GM12878 (cell line): ENCODE data around the gene PTEN. TPM values are rescaled to one million over a fixed set of nuclear protein-coding genes. Genes with fewer than 3 reads are reported as not detected.
"Not testable (repeated sequence)": the region's sequence is repeated elsewhere in the genome, so short reads cannot be mapped to it uniquely, and the experiment has no call there.

ENCODE experiments used
- ATAC-seq: fragments of 200-7000 bp; cut with Tn5 transposase; 3 replicates; pipeline ENCODE4 v1.9.1; 2020; ENCODE audit warnings: mild to moderate bottlenecking, moderate library complexity
- BruUV-seq: library from RNA; stranded (reverse); fragments of 400-500 nt; replicated peaks from 2 replicates; lab custom pipeline; 2021; lab: Mats Ljungman, UMichigan
- CTCF ChIA-PET: fragments of 300-600 bp; sonication (Branson Sonifier 250); formaldehyde crosslinking; extraction: SDS; loops from one replicate; lab custom pipeline; 2021; ENCODE audit warnings: inconsistent platforms; lab: Yijun Ruan, JAX
- POLR2A ChIA-PET: fragments of 350-600 bp; formaldehyde crosslinking; extraction: SDS; loops from one replicate; lab custom pipeline; 2021; ENCODE audit warnings: inconsistent platforms; lab: Charles Lee
- RAD21 ChIA-PET: fragments of 300-600 bp; sonication (Branson Sonifier 250); formaldehyde crosslinking; loops from one replicate; lab custom pipeline; 2023; ENCODE audit warnings: antibody characterized with exemption; ENCODE audit not compliant: unreplicated experiment; lab: Charles Lee
- SMC1A ChIA-PET: fragments of 300-600 bp; sonication (Branson Sonifier 250); formaldehyde crosslinking; loops from one replicate; lab custom pipeline; 2023; ENCODE audit not compliant: unreplicated experiment, uncharacterized antibody; lab: Charles Lee
- DNase-seq: peaks from one replicate; pipeline ENCODE4 v3.0.0-alpha.2; 2011; ENCODE audit warnings: low read depth, low spot score
- FAIRE-seq: peaks from 3 replicates; lab custom pipeline; 2011; peaks lifted over from hg19 to GRCh38; lab: Jason Lieb, UNC
- H2AFZ ChIP-seq: 2 replicates; pipeline ENCODE4 v1.6.0; 2011; ENCODE audit warnings: low read depth, low read length, control low read depth; ENCODE audit not compliant: control insufficient read depth
- H3K27ac ChIP-seq: 2 replicates; pipeline ENCODE4 v1.5.1; 2011; ENCODE audit warnings: control low read depth; ENCODE audit not compliant: control insufficient read depth, insufficient read depth
- H3K27me3 ChIP-seq, 2 experiments: replicated peaks in 1 of 2; 2 replicates each; pipeline versions ENCODE4 v1.6.0 to v1.6.1; 2011; ENCODE audit warnings: low read length in 1 of 2; ENCODE audit not compliant: control insufficient read depth in 2 of 2, insufficient read depth in 2 of 2
- H3K36me3 ChIP-seq, 2 experiments: 2 replicates each; pipeline ENCODE4 v1.5.1; 2011; ENCODE audit warnings: low read length in 1 of 2; ENCODE audit not compliant: control insufficient read depth in 2 of 2, insufficient read depth in 2 of 2
- H3K4me1 ChIP-seq: 2 replicates; pipeline ENCODE4 v1.6.1; 2011; ENCODE audit warnings: mild to moderate bottlenecking, low read length, moderate library complexity, mixed read lengths; ENCODE audit not compliant: control insufficient read depth, insufficient read depth
- H3K4me2 ChIP-seq: 2 replicates; pipeline ENCODE4 v1.6.0; 2011; ENCODE audit warnings: control low read depth; ENCODE audit not compliant: control insufficient read depth, insufficient read depth
- H3K4me3 ChIP-seq: fragments of 200-600 bp; sonication (generic); 2 replicates; pipeline ENCODE4 v1.5.1; 2016
- H3K79me2 ChIP-seq: 2 replicates; pipeline ENCODE4 v1.6.0; 2011; ENCODE audit warnings: low read length; ENCODE audit not compliant: control insufficient read depth, insufficient read depth
- H3K9ac ChIP-seq: 2 replicates; pipeline ENCODE4 v1.8.0; 2011; ENCODE audit warnings: low read length, control low read depth, mixed read lengths; ENCODE audit not compliant: control insufficient read depth, insufficient read depth
- H3K9me3 ChIP-seq: replicated peaks from 3 replicates; pipeline ENCODE4 v1.5.1; 2011; ENCODE audit warnings: mild to moderate bottlenecking, low read length; ENCODE audit not compliant: control insufficient read depth, insufficient read depth
- H4K20me1 ChIP-seq: 2 replicates; pipeline ENCODE4 v1.6.0; 2011; ENCODE audit not compliant: control insufficient read depth, insufficient read depth
- WGBS: methylation state at CpG from one replicate; pipeline ENCODE4 v1.1.6; 2016; ENCODE audit warnings: low lambda C conversion rate; ENCODE audit not compliant: insufficient replicate concordance, insufficient coverage; ENCODE audit errors: missing lambda C conversion rate; 5-methylcytosine and 5-hydroxymethylcytosine counted together
- in situ Hi-C: fragments of 300-500 bp; cut with MboI; formaldehyde crosslinking; loops from 9 replicates; pipeline ENCODE4 v1.14.3; 2018; ENCODE audit warnings: mixed read lengths
- intact Hi-C: fragments of 100-400 bp; cut with micrococcal nuclease; formaldehyde crosslinking; loops from one replicate; pipeline ENCODE4 v1.14.2; 2022; ENCODE audit not compliant: unreplicated experiment
- polyA plus RNA-seq, 11 experiments: library from polyadenylated mRNA; depleted of rRNA in 4 of 11; unstranded in 6 of 11; stranded (reverse) in 5 of 11; fragments of >200 nt; fragmentation: Nextera tagmentation in 4 of 11; fragmentation: Illumina TruSeq in 1 of 11; extraction: Ambion mirVana in 4 of 11; extraction: Trizol in 1 of 11; gene quantifications; 1 replicate in 1 of 11; 2 replicates in 10 of 11; pipeline versions ENCODE4 v1.2.1 to v1.2.3, GENCODE V29; 2011 to 2016; ENCODE audit warnings: inconsistent platforms in 2 of 11, missing spikeins in 2 of 11, low read depth in 1 of 11
- total RNA-seq, 4 experiments: library from RNA; depleted of rRNA in 3 of 4; stranded (reverse); fragments of >200 nt in 3 of 4; fragmentation: Illumina TruSeq in 1 of 4; extraction: Trizol in 1 of 4; gene quantifications; 2 replicates each; pipeline versions ENCODE4 v1.2.1 to v1.2.3, GENCODE V29; 2013 to 2021

Gene PTEN
- total and polyA plus RNA-seq, 10 of the 15 experiments (the other 5 are each of a cell fraction or from before 2014, with no cell fraction given): 26.1 to 175 (median 58.1) TPM

DNA sequence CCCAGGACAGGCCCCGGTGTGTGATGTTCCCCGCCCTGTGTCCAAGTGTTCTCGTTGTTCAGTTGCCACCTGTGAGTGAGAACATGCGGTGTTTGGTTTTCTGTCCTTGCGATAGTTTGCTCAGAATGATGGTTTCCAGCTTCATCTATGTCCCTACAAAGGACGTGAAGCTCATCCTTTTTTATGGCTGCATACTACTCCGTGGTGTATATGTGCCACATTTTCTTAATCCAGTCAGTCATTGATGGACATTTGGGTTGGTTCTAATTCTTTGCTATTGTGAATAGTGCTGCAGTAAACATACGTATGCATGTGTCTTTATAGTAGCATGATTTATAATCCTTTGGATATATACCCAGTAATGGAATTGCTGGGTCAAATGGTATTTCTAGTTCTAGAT is 34.5 kb downstream of the PTEN start:
- H4K20me1 ChIP-seq, H3K4me1 ChIP-seq, FAIRE-seq, H3K9ac ChIP-seq, H3K4me2 ChIP-seq, DNase-seq, BruUV-seq, H3K27ac ChIP-seq, H3K27me3 ChIP-seq, ATAC-seq, RAD21 ChIA-PET, H2AFZ ChIP-seq, in situ Hi-C loops, intact Hi-C loops, H3K4me3 ChIP-seq: not testable (repeated sequence)
- POLR2A ChIA-PET: interaction anchor here (0.6 kb wide), 1 partner anchor 23 kb away, joined by 3 read pairs; no protein-coding TSS in a partner anchor
- peaks cover 64% of the 10 kb centered on the region for H3K79me2 ChIP-seq
- CTCF ChIA-PET: interaction anchor here (1.0 to 1.2 kb wide), 2 partner anchors 14 to 78 kb away, joined by 3 to 5 read pairs; no protein-coding TSS in a partner anchor
- 95% methylated on average over 8 of the region's 8 CpGs for whole genome bisulfite sequencing
- peaks cover 0 to 19% of the 10 kb centered on the region in 2 experiments; a peak in 2 of 4 replicates for H3K36me3 ChIP-seq
- peaks cover 18% of the 10 kb centered on the region for H3K9me3 ChIP-seq
- SMC1A ChIA-PET: interaction anchor here (1.1 to 2.1 kb wide), 3 partner anchors 9 to 23 kb away, joined by 4 to 5 read pairs (median 5); no protein-coding TSS in a partner anchor

DNA sequence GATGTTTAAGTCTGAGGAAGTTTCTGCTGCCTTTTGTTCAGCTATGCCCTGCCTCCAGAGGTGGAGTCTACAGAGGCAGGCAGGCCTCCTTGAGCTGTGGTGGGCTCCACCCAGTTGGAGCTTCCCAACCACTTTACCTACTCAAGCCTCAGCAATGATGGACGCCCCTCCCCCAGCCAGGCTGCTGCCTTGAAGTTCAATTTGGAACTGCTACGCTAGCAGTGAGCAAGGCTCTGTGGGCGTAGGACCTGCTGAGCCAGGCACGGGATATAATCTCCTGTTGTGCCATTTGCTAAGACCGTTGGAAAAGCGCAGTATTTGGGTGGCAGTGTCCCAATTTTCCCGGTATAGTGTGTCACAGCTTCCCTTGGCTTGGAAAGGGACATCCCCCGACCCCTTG is 40.0 kb downstream of the PTEN start:
- POLR2A ChIA-PET: interaction anchor here (0.6 to 1.7 kb wide), 4 partner anchors 8 to 1395 kb away, joined by 3 to 6 read pairs (median 6); no protein-coding TSS in a partner anchor
- ATAC-seq, H4K20me1 ChIP-seq, H3K4me1 ChIP-seq, H3K9ac ChIP-seq, H2AFZ ChIP-seq, in situ Hi-C loops, DNase-seq, BruUV-seq, H3K4me2 ChIP-seq, H3K27ac ChIP-seq, FAIRE-seq, intact Hi-C loops, H3K27me3 ChIP-seq, H3K4me3 ChIP-seq: not testable (repeated sequence)
- Histone ChIP-seq H3K79me2 (peaks cover 64% of the 10 kb centered on the region), H3K36me3 (peaks cover 13 to 19% of the 10 kb centered on the region in 2 experiments), H3K9me3 (peaks cover 14% of the 10 kb centered on the region)
- 97% methylated on average over 8 of the region's 8 CpGs for WGBS
- CTCF ChIA-PET: interaction anchor here (0.6 to 0.8 kb wide), 2 partner anchors 14 to 42 kb away, joined by 3 read pairs; no protein-coding TSS in a partner anchor
- SMC1A ChIA-PET: interaction anchor here (0.6 kb wide), 1 partner anchor 28 kb away, joined by 3 read pairs; no protein-coding TSS in a partner anchor
- RAD21 ChIA-PET: interaction anchor here (0.6 kb wide), 1 partner anchor 167 kb away, joined by 6 read pairs; no protein-coding TSS in a partner anchor
